GM21619 (cell line): ENCODE results near the gene UFL1.

ENCODE experiments used
- ATAC-seq: cut with Tn5 transposase; IDR thresholded peaks from one replicate; pipeline ENCODE4 v1.9.1; 2021; ENCODE audit not compliant: unreplicated experiment

The UFL1 gene

GRCh38 chr6:96571551-96571950, 49.9 kb downstream of the UFL1 start:
- ATAC-seq, result no peak

- no peak for ATAC-seq
Measured at GRCh38 chr6:96575359-96575758, 53.8 kb downstream of the UFL1 start.

- no peak for ATAC-seq
Measured at GRCh38 chr6:96576221-96576620, 54.6 kb downstream of the UFL1 start.

GRCh38 chr6:96582021-96582420, 60.4 kb downstream of the UFL1 start:
- ATAC-seq, result no peak

GRCh38 chr6:96582436-96582835, 60.8 kb downstream of the UFL1 start:
- no peak for ATAC-seq

GRCh38 chr6:96604420-96604819, 82.8 kb downstream of the UFL1 start:
- ATAC-seq, result no peak
